Measurements from ENCODE around the gene BRINP1.
"Not testable (repeated sequence)": the region's sequence is repeated elsewhere in the genome, so short reads cannot be mapped to it uniquely, and the experiment has no call there.

BRINP1 gene

DNA sequence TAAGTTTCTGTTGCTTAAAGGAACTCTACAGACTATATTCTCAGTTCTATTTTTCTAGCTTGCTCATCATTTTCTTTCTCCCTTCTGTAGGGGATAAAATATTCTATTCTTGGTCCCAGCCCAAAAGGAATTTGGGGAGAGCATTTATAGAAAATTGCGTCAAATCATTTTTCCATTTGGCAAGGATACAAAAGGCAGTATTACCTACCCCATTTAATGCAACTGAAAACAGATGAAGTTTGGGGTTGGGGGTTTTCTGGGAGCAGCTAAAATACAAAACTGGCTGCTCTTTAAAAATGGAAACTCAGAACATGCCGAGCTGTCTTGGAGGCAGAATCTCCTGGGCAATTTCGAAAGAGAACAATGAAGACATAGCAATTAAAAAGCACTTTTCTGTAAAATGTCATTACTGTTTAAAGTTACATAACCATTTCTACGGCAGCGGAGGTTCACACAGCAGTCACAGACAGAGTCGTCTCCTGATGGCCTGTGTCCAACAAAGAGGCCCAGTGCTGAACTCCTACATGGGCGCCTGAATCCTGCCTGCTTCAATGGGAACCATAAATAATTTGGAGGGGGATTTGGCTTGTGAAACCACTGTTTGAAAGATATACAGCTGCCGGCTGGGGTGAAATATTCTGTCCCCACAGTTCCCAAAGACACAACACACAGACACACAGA lies 152.4 kb downstream of the BRINP1 start:
- no peak for FAIRE-seq
- no peak for DNase-seq (ENCODE audit: insufficient read length, low spot score)

DNA sequence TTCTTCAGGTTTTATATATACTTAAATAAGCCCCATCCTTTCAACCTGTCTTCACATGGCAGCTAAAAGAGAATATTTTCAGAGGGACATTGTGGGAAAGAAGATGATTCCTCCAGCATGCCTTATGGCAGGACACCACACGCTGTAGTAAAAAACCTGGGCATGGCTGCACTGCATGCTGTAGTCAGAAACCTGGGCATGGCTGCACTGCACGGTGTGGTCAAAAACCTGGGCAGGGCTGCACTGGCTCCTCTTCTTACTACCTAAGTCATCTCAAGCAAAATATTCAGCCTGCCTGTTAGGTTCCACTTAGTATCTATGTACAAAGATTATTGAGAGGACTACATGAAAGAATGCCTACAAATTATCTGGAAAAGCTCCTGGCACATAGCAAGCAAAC lies 153.6 kb downstream of the BRINP1 start:
- no peak for FAIRE-seq
- DNase-seq (ENCODE audit: insufficient read length, low spot score): no peak

DNA sequence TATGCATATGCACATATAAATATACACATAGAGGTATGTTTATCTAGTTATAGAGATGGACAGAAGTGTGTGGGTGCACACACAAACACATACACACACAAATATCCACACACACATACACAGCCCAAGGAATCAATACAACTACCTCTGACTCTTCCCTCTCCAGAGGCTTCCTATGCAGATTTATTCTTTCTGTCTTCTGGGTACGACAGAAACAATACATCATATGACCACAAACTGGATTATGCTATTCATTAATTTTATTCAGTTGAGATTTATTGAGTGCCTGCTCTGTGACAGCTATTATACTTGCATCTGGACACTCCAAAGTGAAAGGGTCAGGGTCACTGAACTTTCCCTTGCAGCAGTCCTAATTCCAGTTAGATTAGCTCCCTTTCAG lies 155.8 kb downstream of the BRINP1 start:
- FAIRE-seq: no peak
- DNase-seq (ENCODE audit: insufficient read length, low spot score): no peak

DNA sequence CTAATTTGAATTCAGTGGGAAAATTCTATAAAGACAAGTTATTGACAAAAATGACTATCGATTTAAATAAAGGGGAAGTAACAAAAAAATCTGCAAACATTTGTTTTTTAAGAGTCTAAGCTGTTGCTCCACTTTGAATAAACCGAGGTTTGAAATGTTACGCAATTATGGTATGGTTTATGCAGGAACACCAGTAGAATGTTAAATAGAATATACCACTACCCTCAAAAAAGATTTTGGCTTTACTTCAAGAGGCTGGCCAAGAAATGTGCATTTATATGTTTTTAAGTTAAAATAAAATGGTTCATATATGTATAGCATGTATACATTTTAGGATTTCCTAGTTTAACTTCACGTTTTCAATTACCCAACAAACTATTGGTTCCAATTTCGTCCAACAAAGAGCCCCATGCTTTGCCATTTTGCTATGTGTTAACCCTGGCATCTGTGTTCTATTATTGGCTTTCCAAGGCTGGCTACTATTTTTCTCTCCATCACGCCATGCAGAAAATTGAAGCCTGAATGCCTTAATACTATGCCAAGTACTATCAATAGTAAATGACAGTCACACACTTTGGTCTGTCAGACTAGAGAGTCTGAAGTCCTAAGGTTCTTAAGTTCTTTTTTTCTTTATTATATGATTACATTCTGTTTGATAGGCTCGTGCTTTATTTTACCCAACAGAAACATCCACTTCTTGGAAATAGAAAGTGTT lies 171.2 kb downstream of the BRINP1 start:
- DNase-seq (ENCODE audit: insufficient read length, low spot score) (no peak), FAIRE-seq (no peak)

DNA sequence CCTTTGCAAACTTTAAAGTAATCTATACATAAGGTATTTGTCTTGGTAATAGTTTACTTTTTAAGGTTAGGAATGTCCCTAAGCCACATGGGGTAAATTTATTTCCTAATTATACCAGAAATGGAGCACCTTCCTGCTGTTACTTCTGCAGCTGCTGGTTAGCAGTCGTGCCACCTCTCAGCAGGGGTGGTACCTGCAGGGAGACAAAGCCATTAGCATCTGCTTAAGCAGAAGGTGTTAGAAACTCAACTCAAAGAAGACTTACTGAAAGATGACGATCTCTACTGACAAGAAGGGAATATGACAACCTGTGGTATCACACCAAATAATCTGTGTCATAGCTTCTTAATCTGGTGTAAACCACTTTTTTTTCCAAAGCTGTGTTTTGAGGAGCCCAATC lies 173.7 kb downstream of the BRINP1 start:
- DNase-seq (ENCODE audit: insufficient read length, low spot score): no peak
- no peak for FAIRE-seq

DNA sequence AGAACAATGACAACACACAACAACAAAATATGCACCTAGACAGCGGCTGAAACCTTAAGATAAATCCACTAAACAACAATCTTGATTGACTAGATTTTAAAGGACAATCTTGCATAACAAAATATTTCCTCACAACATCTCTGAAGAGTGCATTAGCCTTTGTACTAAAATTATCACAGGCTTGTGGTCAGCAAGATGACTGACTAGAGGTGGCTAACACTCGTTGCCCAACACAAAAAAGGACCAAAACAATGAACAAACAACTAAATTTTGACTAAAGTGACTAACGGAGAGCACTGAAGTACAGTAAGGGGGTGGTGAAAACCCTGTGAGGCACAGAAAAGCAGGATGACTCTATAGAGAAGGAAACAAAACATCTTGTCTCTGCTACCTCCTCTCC lies 183.9 kb downstream of the BRINP1 start:
- FAIRE-seq: no peak
- DNase-seq (ENCODE audit: insufficient read length, low spot score): no peak

DNA sequence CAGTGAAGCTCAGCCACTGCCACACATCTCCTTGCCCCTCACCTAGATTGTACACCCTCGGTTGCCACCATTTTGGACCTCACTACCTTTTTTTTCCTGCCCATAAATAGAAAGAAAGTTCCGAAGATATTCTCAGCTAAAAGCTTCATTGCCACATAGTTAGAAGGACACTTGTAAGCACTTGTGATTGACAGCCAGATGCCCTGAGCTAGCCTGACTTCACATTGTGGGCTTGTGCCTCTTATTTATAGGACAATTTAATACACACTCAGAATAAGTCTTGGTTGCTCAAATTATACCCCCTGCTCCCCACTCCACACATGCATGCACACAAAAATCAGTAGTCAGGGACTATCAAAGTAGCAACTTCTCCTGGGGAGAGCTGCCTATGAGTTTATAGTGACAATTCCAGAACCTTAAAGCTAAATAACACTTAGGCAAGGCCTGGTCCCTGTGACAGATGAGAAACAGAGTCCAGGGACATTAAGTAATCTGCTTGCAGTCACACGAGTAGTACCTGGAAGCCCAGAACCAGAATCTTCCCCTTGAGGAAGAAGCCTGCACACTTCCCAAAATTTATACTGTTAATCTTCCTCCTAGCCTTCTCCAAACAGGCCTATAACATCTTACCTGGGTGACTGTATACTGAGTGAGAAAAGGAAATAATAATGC lies 184.8 kb downstream of the BRINP1 start:
- FAIRE-seq (no peak), DNase-seq (ENCODE audit: insufficient read length, low spot score) (no peak)

DNA sequence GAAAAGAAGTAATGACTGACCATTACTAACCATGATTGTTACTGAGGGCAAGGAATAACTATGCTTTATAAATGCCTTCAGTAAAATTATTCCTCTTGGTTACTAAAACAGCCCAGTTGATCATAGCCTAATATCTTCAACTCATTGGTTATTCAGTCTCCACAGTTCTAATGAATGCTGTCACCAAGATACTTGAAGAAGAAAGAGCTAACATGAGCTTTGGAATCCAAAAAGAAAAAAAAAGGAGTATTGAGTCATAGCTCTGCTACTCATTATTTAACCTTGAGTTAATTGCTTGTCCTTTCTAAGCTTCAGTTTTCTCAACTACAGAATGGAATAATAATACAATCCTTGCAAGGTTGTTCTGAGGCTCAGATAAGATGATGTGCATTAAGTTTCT lies 187.7 kb downstream of the BRINP1 start:
- no peak for FAIRE-seq

DNA sequence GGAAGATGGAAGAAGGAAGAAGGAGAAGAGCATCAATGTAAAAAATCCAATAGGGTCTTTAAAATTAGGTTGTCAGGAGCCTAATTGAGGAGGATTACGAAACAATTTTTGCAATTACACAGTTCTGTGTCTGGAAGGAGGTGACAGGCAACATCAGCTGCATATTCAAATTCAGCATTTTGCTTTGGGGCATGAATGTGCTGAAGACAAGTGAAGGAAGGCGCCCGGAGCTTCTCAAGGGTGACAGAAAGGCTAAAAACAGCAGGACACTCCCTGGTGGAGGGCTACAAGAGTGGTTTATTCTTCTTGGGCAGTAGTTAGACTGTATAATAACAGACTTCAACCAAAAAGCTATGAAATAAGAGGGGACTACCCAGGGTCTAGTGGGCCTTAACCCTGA lies 188.3 kb downstream of the BRINP1 start:
- no peak for FAIRE-seq
- DNase-seq (ENCODE audit: insufficient read length, low spot score): no peak

More for the DNA sequence above, 187.7 kb downstream of the BRINP1 start:
- no peak for DNase-seq (ENCODE audit: insufficient read length, low spot score)

DNA sequence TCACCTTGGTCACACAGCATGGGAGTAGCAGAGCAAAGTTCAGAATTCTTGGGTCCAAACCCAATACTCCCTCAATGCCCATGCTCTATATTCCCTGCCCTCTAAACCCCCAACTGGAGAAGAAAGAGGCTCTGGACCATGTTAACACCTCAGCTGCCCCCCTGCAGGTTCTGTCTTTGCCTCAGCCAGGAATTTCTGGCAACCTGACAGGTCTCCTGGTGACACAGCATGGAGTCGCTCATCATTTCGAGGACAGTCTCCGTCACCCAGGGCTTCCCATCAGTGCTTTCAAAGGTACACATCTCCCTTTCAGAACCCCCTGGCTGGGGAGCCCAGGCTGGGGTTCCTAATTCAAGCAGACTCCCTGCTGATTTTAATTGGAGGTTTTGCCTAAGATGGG lies 189.5 kb downstream of the BRINP1 start:
- FAIRE-seq (no peak), DNase-seq (ENCODE audit: insufficient read length, low spot score) (no peak)

DNA sequence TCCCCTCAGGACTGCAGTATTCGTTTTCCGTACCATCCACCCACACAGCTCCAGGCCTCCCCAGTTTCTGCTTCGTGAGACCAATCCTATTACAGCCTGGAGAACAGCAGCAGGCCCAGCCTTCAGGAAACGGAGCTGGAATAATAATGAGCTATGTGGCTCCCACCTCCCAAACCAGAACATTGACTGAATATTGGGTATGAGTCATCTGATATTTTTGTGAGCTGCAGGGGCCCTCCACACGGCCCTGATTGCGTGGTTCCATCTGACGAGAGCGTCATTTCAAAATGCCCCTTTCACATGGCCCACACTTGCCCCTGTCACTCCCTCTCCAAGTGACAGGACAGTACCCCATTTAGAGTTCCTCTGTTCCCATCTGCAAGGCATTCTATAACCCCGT lies 192.0 kb downstream of the BRINP1 start:
- FAIRE-seq: no peak
- DNase-seq (ENCODE audit: insufficient read length, low spot score): no peak

DNA sequence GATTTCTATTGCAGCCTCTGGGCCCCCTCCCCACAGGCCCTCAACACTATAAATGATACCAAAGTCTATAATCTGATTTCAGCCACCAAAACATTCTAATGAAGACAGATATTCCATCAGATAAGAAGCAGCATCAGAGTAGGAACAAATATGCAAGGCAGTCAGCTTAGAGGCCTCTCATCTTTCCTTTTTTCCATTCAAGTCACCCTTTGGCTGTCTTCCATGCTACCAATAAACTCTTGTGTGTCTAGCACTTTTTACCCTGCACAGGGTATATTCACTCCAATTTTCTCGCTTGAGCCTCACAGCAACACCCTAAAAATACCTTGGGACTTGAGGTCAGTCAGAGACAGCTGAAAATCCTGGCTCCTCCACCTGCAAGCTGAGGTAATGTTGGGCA lies 193.7 kb downstream of the BRINP1 start:
- FAIRE-seq (no peak), DNase-seq (ENCODE audit: insufficient read length, low spot score) (no peak)

DNA sequence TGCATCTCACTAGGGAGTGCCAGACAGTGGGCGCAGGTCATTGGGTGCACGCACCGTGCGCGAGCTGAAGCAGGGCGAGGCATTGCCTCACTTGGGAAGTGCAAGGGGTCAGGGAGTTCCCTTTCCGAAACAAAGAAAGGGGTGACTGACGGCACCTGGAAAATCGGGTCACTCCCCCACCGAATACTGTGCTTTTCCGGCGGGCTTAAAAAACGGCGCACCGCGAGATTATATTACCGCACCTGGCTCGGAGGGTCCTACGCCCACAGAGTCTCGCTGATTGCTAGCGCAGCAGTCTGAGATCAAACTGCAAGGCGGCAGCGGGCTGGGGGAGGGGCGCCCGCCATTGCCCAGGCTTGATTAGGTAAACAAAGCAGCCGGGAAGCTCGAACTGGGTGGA lies 200.0 kb downstream of the BRINP1 start:
- DNase-seq (ENCODE audit: insufficient read length, low spot score); FAIRE-seq: not testable (repeated sequence)

DNA sequence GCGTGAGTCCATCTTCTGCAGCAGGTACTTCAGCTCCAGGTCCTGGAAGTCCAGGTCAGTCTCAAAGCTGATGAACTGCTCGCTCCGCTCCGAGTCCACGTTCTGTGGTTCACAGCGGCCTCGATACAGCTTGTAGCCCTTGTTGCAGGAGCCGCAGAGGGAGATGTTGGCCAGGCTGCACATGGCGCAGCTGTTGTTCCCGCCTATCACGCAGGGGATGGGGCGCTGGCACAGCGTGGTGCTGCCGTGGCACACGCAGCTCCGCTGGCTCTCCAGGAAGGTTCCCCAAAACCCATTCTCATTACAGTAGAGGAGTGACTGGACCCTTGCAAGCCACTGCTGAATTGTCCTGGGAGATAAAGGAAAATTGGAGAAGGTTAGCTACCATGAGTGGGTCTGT lies 201.4 kb downstream of the BRINP1 start:
- FAIRE-seq (no peak), DNase-seq (ENCODE audit: insufficient read length, low spot score) (no peak)

DNA sequence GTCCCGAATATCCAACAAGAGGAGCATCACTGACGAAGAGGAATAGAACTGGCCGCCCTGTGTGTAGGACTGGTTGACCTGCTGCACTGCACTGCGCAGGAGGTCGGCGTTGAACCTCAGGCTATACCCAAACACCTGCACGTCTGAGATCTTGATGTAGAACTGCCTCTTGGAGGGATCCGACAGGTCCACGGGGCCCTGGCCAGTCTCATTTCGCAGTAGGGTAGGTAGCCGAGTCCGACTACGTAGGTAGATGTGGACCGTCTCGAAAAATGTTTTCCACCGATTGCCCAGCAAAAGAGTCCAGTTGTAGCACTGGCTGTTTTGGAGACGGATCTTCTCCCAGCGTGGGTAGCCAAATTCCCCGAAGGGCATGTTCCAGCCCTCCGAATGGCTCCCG lies 202.0 kb downstream of the BRINP1 start:
- FAIRE-seq: no peak

DNA sequence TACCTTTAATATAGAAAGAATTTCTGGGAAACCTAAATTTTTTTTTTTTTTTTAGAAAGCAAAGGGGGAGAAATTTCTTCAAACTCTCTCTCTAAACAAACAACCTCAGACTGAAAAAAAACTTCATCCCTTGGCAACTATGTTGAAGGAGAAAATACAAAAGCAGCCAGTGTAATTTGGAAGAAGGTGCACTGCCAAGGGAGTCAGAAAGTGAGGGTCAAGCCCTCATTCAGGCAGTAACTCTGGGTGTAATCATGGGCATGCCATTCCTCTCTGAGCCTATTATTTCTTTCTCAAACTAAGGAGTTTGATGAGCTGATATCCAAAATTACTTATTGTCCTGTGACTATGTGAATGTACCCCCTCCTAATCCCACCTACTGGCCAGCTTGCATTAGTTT lies 203.1 kb downstream of the BRINP1 start:
- FAIRE-seq (no peak), DNase-seq (ENCODE audit: insufficient read length, low spot score) (no peak)

More for the DNA sequence above, 202.0 kb downstream of the BRINP1 start:
- no peak for DNase-seq (ENCODE audit: insufficient read length, low spot score)

DNA sequence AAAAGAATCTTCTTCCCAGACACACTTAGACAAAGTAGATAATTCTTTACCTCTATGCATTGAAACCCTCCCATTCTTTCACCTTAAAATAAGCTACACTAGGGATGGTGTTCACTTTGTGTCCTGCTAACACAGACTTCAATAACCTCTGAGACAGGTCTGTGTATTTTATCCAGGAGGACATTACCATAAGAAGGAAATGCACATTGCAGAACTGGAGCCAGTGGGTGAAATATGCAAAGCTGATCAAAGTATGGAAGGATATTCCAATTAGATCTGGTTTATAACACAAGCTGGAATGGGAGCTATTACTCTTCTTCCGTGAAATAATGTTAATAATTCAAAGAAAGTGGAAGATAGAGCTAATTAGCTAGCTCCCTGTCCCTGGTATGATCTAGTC lies 204.1 kb downstream of the BRINP1 start:
- DNase-seq (ENCODE audit: insufficient read length, low spot score) (no peak), FAIRE-seq (no peak)

DNA sequence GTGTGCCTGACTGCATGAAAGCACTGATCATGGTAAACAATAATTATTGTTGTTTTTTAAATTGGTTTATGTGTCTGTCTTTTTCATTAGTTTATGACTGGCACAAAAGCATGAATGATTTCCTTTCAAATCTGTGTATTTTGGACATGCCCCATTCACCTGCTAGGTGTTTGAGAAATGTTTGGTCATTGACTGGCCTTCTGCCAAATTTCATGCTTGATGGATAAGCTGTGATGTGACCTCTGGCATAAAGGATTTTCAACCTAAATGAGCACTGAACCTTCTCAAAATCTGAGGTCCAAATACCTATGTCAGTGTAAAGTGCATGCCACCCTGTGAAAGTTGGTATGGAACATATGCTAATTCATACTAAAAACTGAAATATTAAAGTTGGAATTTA lies 204.5 kb downstream of the BRINP1 start:
- DNase-seq (ENCODE audit: insufficient read length, low spot score) (no peak), FAIRE-seq (no peak)

DNA sequence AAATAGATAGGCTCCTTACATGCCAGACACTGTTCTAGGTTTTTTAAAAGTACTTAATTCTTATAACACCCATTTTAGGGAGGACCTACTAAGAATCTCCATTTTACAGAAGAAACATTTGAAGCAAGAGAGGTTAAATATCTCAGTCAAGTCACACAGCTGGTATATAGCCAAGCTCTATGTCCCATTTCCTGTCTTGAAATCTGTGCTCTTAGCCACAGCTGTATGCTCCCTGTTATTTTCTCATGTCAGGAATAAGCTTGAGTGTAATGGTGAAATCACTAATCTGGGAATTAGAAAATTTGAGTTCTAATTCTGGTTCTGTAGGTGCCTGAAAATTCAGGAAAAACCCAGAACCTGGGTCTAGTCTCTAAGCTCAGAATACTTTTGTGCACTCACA lies 208.7 kb downstream of the BRINP1 start:
- DNase-seq (ENCODE audit: insufficient read length, low spot score) (no peak), FAIRE-seq (no peak)

DNA sequence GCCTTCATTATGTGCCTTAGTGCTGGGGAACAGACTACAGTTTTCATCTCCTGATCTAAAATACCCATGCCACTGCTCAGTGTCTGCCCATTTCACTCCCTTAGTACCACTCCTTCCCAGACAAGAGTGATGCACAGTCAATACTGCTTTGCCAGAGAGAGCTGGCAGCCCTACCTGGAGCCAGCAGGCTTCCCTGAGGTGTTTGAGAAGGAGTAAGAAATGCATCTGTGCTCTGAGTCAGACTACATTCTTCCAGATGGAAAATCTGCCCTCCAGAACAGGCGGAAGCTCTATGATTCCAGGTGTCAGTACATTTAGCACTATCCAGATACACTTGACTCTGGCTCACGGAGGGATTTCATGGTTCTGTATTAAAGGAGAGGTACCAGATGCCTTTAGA lies 209.8 kb downstream of the BRINP1 start:
- no peak for FAIRE-seq
- no peak for DNase-seq (ENCODE audit: insufficient read length, low spot score)

DNA sequence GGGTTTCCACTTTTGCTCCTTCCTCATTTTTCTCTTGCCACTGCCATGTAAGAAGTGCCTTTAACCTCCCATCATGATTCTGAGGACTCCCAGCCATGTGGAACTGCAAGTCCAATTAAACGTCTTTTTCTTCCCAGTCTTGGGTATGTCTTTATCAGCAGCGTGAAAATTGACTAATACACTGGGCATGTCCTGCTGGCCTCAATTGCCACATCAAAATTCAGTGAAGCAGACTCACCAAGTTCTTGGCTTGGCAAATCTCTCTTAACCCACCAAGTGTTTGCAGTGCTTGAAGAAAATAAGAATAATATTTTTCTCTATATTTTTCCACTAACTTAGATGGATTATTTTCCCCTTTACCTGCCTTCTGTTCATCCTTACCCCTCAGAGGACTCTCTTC lies 212.0 kb downstream of the BRINP1 start:
- no peak for DNase-seq (ENCODE audit: insufficient read length, low spot score)
- no peak for FAIRE-seq

DNA sequence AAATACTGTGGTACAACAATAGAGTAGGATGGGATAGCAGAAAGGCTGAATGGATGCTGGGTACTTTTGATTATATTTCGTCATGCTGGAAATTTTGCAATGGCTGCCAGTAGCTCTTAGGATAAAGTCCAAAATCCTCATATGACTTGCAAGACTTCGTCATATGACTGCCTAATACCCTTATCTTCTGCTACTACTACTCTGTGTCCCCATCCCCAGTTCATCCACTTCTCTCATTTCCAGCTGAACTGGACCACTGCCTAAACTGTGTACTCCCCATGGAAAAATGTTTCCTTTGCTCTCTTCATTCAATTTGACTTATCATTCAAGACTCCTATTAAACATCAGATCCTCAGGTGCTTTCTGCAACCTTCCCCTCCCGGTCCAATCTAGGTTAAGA lies 212.9 kb downstream of the BRINP1 start:
- DNase-seq (ENCODE audit: insufficient read length, low spot score) (no peak), FAIRE-seq (no peak)

Measured in HTR-8/SVneo (cell line).